Breast epithelium (tissue), 3 donors: ENCODE results near the gene TNFRSF8.

ENCODE experiments used
- POLR2A ChIP-seq: fragments of 450-650 bp; IDR thresholded peaks from one replicate; pipeline ENCODE4 v1.6.1; 2016; ENCODE audit warnings: antibody characterized with exemption, mild to moderate bottlenecking, moderate library complexity
- POLR2AphosphoS5 ChIP-seq, 3 donors: sonication (generic); formaldehyde crosslinking; IDR thresholded peaks; one replicate each; pipeline ENCODE4 v1.6.1; 2017; ENCODE audit warnings: antibody characterized with exemption in 3 of 3
- TF ChIP-seq, protein P1 (sequence below), 3 donors: fragments of 450-650 bp; IDR thresholded peaks; one replicate each; pipeline ENCODE4 v1.5.1; 2016 to 2017; ENCODE audit warnings: antibody characterized with exemption in 3 of 3, mild to moderate bottlenecking in 3 of 3, moderate library complexity in 3 of 3

DNA sequence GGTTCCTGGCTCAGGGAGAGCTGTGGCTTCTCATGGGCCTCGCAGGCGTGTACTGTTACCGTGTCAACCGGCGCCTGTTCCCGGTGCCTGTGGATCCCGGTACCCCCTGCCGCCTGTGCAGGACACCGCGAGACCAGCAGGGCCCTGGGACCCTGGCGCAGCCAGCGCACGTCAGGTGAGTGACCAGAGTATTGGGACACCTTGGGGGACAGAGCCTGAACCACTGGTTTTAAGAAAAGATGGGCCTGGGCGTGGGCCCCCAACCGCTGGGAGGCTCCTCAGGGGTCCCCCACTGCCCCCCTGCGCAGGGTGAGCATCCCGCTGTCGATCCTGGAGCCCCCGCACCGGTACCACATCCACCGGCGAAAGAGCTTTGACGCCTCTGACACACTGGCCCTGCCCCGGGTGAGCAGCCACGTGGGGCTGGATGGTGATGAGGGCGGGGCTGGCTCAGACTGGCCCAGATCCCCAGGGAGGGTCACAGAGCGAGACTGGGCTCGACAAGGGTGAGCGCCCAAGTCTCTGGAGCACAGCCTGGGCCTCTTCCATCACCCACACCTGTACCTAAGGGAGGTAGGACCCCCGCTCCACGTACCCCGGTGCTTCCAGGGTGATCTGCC, 33.3 kb upstream of the TNFRSF8 start:
- TF ChIP-seq, protein P1, sequence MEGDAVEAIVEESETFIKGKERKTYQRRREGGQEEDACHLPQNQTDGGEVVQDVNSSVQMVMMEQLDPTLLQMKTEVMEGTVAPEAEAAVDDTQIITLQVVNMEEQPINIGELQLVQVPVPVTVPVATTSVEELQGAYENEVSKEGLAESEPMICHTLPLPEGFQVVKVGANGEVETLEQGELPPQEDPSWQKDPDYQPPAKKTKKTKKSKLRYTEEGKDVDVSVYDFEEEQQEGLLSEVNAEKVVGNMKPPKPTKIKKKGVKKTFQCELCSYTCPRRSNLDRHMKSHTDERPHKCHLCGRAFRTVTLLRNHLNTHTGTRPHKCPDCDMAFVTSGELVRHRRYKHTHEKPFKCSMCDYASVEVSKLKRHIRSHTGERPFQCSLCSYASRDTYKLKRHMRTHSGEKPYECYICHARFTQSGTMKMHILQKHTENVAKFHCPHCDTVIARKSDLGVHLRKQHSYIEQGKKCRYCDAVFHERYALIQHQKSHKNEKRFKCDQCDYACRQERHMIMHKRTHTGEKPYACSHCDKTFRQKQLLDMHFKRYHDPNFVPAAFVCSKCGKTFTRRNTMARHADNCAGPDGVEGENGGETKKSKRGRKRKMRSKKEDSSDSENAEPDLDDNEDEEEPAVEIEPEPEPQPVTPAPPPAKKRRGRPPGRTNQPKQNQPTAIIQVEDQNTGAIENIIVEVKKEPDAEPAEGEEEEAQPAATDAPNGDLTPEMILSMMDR (IDR thresholded peaks at IDR 0.05), result no peak
- no peak for TF ChIP-seq POLR2A
- no peak for TF ChIP-seq POLR2AphosphoS5 (IDR thresholded peaks at IDR 0.05)
